GM19351 (cell line): ENCODE results near the gene TMEM54.

Experiments used
- ATAC-seq: cut with Tn5 transposase; IDR thresholded peaks from one replicate; pipeline ENCODE4 v1.9.1; 2021; ENCODE audit warnings: mild to moderate bottlenecking, moderate library complexity; ENCODE audit not compliant: unreplicated experiment

TMEM54 gene

DNA sequence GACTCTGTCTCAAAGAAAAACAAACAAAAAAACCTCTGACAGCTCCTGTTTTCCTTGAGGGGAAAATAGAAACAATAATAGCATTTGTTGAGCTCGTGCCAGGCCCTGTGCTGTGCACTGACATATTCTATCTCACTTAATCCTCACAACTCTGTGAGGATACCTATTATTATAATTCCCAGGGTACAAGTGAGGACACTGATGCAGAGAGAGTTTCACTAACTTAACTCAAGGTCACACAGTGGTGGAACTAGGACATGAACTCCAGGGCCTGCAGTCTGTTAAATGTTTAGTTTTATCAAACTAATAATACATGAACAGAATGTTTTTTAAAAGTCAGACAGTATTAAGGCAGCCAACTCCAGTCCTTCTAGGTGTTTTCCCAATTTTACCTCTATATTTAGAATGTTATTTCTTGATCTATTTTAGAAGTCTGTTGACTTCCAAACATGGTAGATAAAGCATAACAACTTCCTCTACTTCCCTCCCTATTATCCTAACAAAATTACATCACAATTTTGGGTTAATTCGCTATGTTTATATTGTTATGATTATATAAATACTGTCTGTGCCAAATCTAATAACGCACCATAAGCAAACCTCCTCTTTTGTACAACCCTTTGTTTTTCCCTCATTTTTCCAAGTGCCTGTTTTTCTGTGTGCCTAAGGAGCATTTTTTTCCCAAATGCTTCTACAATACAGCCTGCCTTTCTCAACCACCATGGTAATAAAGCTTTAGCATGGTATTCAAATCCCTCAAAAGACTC, 35.4 kb downstream of the TMEM54 start:
- no peak for ATAC-seq

DNA sequence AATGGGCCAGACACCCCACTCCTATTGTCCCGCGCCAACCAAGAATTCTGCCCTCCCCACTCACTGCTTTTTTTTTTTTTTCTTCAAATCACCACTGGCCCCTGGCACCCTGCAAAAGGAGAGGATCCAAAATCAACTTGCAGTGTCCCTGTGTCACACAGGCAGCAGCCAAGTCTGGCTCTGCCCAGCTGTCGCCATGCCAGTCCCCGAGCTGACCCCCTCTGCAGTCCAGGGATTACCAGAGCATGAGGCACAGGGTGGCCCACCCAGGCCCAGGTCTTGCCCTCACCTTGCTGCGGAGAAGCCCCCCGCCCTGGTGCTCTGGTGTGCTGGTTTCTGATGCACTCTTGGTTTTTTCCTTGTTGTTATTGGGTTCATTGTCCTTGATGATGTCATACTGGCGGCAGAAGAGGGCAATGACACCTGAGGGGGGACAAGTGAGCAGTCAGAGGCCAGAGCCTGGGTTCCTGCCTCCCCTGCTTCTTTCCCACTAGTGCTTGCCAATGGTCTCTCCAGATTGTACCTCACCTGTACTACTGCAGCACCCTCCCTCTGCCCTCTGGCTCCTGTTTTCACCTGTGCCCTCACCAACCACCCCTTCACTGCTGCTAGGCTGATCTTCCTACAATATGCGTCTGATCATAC, 36.7 kb downstream of the TMEM54 start:
- ATAC-seq = no peak

DNA sequence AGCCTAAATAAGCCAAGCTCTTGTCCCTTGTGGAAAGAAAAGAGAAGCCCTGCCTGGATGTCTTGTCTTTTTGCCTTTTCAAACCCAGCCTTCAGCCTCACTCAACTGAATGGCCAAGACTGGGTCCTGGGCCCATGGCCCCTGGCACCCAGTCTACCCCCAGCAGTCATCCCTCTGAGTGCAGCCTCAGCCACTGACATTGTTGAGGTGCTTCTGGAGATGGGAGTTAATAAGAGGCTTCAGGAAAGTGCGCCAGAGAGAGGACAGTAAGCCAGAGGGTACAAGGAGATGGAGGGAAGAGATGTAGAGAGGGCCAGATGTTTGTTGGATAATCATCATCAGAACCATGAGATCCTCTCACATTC, 37.3 kb downstream of the TMEM54 start:
- ATAC-seq = no peak

DNA sequence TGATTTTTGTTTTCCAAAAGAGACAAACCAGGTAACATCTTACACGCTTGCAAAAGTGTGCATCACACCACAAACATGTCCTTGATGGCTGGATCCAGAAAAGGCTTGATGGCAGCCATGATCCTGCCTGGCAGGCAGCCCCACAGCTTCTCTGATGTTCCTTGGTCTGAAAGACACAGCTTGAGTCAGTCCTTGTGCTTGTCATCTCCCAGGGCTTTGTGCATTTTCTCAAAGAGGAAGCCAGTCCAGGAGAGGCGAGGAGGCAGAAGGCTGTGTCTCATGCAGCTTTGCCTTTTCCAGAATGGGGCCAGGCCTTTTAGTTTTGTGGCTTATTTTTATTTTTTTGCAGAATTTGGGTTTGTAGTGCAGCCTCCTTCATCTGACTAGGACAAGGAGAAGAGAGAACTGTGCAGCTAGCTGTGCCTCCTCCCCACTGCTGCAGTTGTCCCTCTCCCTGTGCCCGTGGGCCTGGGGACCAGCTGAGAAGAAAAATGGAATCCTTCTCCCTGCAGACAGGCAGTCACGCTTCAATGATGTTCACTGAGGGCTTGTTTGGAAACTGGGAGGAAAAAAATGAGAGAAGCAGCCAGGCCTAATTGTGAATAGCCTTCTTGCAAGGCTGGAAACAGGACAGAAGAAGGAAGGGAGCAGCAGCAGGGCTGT, 37.8 kb downstream of the TMEM54 start:
- ATAC-seq = no peak

DNA sequence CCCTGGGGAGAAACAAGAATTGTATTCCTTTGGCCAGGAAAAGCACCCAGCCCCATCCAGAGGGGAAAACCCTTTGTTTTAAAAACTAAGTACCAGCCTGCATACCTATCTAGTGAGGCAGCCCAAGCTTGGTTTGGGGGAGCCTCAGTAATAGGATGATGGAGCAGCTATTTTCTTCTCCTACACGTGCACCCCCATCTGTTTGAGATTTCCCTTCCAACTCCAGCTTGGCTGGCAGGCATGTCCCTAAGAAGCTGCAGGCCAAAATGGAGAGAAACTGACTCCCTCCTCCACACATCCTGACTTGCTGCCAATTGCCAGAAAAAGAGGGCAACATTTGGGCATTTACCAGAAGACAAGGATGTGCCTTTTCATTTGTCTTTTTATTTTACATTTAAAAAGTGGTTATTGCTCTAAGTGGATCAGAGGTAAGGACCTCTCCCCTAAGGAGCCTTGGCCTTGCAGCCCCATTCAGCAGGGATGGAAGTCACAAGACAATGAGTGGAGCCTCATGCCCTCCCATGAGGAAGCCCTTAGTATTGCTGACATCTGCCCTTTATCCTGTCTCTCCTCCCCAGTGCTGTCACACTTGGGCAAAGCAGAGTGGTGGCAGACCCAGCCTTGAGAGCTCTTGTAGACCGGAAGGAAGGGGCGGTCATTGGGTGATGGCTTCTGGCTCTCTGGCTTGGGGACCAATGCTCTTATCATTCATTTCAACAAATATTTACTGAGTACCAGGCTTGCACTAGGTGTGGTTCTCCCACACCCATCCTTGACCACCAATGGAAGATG, 39.1 kb downstream of the TMEM54 start:
- ATAC-seq = no peak

DNA sequence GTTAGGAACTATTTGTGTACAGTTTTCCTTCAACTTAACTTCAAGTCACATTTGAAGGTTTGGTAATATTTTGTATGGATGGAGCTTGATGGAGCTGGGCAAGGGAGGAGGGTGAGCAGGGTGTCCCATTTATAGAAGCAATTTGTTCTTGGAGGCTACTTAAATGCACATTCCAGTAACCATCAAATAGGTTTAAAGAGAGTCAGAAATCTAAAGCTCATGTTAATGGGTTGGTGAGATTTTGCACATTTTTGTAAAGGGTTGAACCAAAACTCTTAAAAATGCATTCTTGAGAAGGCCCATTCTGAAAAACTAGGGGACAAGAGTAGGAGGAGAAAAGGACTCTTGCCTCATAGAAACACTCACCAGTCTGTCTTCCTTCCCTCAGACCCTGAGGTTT, 40.6 kb downstream of the TMEM54 start:
- ATAC-seq = no peak

DNA sequence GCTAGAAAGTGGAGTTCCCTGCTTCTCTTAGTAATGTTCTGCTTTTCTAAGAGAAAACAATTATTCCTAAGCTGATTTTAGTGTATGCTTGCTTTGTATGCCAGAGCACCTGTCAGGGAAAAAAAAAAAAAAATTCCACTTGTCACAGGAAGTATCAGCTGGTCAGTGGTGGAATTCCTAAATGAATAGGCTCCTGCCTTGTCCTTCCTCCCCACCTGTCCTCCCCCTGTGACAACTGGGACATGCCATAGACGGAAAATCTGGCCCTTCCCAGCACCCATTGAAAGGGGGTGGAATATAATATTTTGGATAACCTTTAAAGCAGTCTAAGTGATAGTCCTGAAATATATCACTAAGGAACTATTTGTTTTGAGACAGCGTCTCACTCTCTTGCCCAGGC, 41.3 kb downstream of the TMEM54 start:
- no peak for ATAC-seq

DNA sequence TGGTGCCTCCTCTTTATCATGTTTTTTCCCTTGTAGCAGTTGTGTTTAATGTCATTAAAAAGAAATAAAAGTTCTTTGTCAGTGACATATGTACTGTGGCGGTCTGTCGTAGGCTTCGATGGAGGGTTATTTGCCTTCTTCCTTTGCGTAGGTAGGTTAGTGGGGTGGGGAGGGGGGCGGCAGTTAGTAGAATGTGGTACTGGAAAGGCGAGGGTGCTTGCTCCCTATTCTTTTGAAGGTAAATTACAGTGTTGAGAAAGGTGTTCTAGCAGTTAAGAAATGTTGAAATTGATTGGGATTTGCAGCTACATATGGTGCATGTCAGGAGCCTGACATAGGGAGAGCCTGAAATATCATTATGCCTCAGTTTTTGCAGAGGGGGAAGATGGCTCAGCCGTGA, 42.4 kb downstream of the TMEM54 start:
- no peak for ATAC-seq

DNA sequence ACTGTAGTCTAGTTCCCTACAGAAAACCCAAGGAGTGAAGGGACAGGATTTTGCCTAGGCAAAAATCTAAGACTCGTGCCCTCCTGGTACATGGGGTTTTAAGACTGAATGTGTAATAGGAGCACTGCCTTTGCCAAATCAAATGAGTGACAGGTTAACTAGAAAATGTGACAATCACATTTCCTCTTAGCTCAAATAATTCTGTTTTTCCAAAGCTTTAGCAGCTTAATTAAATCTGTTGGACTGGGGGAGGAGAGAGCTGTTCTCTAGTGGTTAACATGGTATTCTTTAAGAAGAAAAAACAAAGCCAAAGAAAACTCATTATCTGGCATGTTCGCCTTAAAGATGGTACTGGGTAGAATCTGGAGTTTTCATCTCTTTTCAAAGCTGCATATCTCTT, 43.1 kb downstream of the TMEM54 start:
- ATAC-seq = no peak

DNA sequence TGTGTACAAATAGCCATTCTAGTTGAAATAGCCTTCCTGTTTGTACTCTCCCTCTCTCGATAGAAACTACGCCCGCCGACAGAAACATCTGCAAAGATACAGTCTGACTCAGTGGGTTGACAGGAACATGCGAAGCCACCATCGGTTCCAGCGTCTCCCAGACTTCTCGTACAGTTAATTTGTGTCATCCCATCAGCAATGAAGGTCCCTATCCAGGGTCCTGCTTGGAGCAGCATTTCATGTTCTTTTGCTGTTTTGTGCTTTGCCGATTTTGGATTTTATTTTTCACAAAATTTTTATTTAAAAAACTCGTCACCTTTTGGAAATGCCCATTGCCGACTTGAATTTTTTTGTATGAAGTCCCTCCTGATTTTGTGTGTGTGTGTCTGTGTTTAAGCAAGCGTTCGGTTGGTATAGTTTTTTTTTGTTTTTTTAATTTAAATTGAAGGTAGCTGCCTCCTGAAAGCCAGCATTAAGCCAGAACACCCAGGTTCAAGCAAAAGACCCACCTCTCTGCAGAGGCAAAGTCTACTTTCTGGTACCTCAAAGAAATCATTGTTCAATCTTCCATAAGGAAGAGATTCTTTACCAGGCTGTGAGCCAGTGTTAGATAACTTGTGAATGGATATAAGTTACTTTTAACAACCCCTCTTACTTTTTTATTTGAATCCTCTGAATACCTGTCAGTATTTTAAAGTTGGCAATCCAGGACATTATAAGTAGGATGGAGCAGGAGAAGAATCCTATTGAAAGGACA, 45.1 kb downstream of the TMEM54 start:
- ATAC-seq = no peak

DNA sequence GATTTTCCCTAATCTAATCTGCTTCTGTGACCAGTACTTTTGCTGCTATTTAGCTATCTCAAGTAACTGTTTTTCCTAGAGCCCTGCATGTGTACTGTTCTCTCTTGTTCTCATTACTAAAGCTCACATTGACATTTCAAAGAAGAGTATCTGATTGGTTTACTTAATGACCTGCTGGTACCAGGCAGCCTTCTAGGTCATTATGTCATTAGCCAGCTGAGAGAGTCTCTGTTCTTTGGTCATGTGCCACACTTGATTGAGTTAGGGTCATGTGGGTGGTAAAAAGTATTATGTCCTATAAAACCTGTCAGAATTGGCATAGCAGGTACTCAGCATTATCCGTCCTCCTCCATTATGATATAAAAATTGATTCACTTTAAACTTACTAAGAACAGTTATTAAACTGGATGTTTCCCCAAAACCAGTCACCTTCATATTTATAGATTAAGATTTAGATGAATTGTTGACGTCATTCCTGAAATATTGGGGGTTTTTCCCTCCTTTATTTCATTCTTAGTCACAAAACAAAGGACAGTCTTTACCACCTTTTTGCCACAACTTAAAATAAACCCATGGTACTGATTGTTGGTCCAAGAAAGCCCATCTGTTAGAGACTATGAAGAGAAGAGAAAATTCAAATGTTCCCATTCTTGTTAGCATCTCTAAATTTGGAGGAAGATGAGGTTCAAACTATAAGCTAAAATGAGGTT, 52.7 kb downstream of the TMEM54 start:
- ATAC-seq = no peak
